KMS-11 (cell line): ENCODE data around the gene DHRS2.

ENCODE experiments used
- H2AFZ ChIP-seq: fragments of 200-600 bp; sonication (generic); 2 replicates; pipeline ENCODE4 v1.6.1; 2016; ENCODE audit warnings: antibody characterized with exemption, mixed run types, low read depth
- H3K27ac ChIP-seq: fragments of 200-600 bp; sonication (generic); 2 replicates; pipeline ENCODE4 v1.6.1; 2016; ENCODE audit warnings: mild to moderate bottlenecking, mixed run types
- H3K27me3 ChIP-seq: fragments of 200-600 bp; sonication (generic); 2 replicates; pipeline ENCODE4 v1.6.1; 2017; ENCODE audit warnings: mild to moderate bottlenecking, low read depth, mixed run types, moderate library complexity; ENCODE audit not compliant: insufficient read depth
- H3K36me3 ChIP-seq: fragments of 200-600 bp; sonication (generic); 2 replicates; pipeline ENCODE4 v1.6.1; 2017; ENCODE audit warnings: mild to moderate bottlenecking, mixed run types; ENCODE audit not compliant: insufficient read depth
- H3K4me1 ChIP-seq: fragments of 200-600 bp; sonication (generic); 2 replicates; pipeline ENCODE4 v1.6.1; 2016; ENCODE audit warnings: mild to moderate bottlenecking, low read depth, mixed run types; ENCODE audit not compliant: poor library complexity, severe bottlenecking
- H3K4me2 ChIP-seq: fragments of 200-600 bp; sonication (generic); 2 replicates; pipeline ENCODE4 v1.7.0; 2016; ENCODE audit warnings: mild to moderate bottlenecking, mixed run types
- H3K4me3 ChIP-seq: fragments of 200-600 bp; sonication (generic); IDR thresholded peaks from 2 replicates; pipeline ENCODE4 v1.6.1; 2017; ENCODE audit warnings: low read depth, low read length, mixed read lengths; ENCODE audit not compliant: insufficient read depth
- H3K79me2 ChIP-seq: fragments of 200-600 bp; sonication (generic); 2 replicates; pipeline ENCODE4 v1.6.1; 2016; ENCODE audit warnings: low read depth, mixed run types; ENCODE audit not compliant: insufficient read depth
- H3K9ac ChIP-seq: fragments of 200-600 bp; sonication (generic); 2 replicates; pipeline ENCODE4 v1.6.1; 2016; ENCODE audit warnings: mild to moderate bottlenecking, mixed run types
- H4K20me1 ChIP-seq: fragments of 200-600 bp; sonication (generic); 2 replicates; pipeline ENCODE4 v1.6.1; 2016; ENCODE audit warnings: mild to moderate bottlenecking, mixed run types; ENCODE audit not compliant: insufficient read depth
- TF ChIP-seq, protein P1 (sequence below): fragments of 200-600 bp; sonication (generic); conservative IDR thresholded peaks from 2 replicates; pipeline ENCODE4 v1.6.1; 2017; ENCODE audit warnings: low read depth, mild to moderate bottlenecking, antibody characterized with exemption, low read length, moderate library complexity, mixed read lengths

The DHRS2 gene

DNA sequence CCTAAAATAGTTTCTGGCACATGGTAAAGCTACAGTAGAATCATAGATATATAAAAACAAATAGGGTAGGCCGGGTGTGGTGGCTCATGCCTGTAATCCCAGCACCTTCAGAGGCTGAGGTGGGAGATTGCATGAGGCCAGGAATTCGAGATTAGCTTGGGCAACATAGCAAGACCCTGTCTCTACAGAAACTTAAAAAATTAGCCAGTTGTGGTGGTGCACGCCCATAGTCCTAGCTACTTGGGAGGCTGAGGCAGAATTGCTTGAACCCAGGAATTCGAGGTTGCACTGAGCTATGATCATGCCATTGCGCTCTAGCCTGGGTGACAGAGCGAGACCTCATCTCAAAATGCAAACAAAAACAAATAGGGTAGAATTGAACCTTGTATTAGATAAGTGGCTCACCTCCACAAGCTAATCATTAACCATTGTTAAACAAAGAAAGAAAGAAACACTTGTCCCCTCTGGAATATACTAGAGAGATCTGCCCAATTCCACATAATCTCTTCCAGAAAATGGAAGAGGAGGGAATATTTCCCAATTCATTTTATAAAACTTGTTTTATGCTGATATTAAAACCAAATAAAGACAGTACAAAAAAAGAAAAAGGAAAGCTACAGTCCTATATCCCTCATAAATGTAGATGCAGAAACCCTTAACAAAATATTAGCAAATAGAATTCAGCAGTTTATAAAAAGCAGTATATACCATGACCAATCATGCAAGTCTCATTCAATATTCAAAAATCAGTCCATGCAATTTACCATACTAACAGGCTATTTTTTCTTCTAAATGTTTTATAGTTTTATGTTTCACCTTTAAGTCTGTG, 22.7 kb upstream of the DHRS2 start:
- Histone ChIP-seq H3K4me3 (no peak overlapping the region), H3K27me3 (no peaks in the 10 kb centered on the region)
- TF ChIP-seq, protein P1, sequence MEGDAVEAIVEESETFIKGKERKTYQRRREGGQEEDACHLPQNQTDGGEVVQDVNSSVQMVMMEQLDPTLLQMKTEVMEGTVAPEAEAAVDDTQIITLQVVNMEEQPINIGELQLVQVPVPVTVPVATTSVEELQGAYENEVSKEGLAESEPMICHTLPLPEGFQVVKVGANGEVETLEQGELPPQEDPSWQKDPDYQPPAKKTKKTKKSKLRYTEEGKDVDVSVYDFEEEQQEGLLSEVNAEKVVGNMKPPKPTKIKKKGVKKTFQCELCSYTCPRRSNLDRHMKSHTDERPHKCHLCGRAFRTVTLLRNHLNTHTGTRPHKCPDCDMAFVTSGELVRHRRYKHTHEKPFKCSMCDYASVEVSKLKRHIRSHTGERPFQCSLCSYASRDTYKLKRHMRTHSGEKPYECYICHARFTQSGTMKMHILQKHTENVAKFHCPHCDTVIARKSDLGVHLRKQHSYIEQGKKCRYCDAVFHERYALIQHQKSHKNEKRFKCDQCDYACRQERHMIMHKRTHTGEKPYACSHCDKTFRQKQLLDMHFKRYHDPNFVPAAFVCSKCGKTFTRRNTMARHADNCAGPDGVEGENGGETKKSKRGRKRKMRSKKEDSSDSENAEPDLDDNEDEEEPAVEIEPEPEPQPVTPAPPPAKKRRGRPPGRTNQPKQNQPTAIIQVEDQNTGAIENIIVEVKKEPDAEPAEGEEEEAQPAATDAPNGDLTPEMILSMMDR, result no peak

DNA sequence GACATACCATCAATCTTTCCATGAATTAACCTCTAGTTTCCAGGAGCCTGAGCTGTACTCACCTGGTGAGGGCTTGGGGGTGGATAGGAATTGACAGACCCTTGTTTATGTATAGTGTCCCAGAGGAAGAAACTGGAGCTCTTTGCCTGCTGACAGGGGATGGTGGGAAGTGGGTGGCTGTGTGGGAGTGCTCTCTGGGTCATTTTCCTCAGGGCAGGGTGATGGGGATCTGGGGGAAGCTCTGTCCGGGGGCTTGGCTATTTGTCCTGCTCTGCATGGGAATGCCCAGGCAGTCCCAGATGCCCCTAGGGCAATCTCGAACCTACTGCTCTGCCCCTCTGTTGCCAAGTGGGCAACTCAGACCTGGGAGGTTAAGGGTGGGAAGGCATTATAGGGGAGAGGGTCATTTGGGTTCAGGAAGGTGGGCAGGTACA, 21.8 kb upstream of the DHRS2 start:
- H3K27me3 ChIP-seq, result no peaks in the 10 kb centered on the region
- no peaks in the 10 kb centered on the region for H3K79me2 ChIP-seq
- TF ChIP-seq, protein P1, result no peak
- H3K36me3 ChIP-seq, result no peaks in the 10 kb centered on the region
- H4K20me1 ChIP-seq, result no peaks in the 10 kb centered on the region
- no peak overlapping the region for H3K27ac ChIP-seq
- H2AFZ ChIP-seq, result no peak overlapping the region
- no peaks in the 10 kb centered on the region for H3K4me1 ChIP-seq
- no peak overlapping the region for H3K4me3 ChIP-seq
- H3K9ac ChIP-seq, result no peak overlapping the region
- no peak overlapping the region for H3K4me2 ChIP-seq

More for the DNA sequence above, 22.7 kb upstream of the DHRS2 start:
- no peaks in the 10 kb centered on the region for H3K36me3 ChIP-seq
- H3K27ac ChIP-seq, result no peak overlapping the region
- no peaks in the 10 kb centered on the region for H3K79me2 ChIP-seq
- H2AFZ ChIP-seq, result no peak overlapping the region
- H3K4me1 ChIP-seq, result no peaks in the 10 kb centered on the region
- no peak overlapping the region for H3K9ac ChIP-seq
- no peaks in the 10 kb centered on the region for H4K20me1 ChIP-seq
- H3K4me2 ChIP-seq, result no peak overlapping the region

DNA sequence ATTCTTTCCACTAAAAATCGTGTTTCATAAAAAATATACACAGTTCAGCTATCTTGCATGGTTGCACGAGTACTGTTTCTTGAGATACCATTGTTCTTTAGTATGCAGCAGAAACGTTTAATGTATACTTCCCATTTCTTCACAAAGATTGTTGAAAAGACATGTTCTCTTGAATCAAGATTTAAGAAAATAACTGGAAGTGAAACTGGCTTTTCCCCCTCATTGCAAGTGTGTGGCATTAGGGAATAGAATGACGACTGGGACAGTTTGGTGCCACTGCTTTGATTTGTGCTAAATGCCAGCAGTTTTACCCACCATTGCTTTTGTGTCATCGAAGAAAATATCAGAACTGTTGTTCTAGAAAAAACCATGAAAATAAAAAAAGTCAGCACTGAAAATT, 20.3 kb upstream of the DHRS2 start:
- Histone ChIP-seq H3K36me3 (no peaks in the 10 kb centered on the region), H4K20me1 (no peaks in the 10 kb centered on the region), H3K27ac (no peak overlapping the region), H3K27me3 (no peaks in the 10 kb centered on the region), H3K79me2 (no peaks in the 10 kb centered on the region), H3K4me3 (no peak overlapping the region), H3K9ac (no peak overlapping the region), H2AFZ (no peak overlapping the region), H3K4me1 (no peaks in the 10 kb centered on the region), H3K4me2 (no peak overlapping the region)
- TF ChIP-seq, protein P1, result no peak

DNA sequence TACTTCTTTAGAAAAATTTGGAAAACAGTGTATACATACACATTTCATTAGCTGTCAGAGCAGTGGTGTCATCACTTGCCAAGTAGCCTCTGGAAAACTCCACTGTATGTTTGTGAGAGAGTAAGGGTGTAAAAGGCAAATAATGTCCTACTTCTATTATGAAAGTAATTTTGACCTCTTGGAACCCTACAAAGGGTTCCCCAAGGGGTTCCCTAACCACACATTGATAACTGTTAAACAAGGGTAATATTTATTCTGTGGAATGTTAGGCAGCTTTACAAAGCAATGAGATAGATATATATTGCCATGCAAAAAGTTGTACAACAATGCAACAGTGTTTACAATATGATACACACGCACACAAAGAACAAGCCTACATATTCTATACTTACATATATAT, 18.6 kb upstream of the DHRS2 start:
- Histone ChIP-seq H3K4me3 (no peak overlapping the region), H3K27ac (no peak overlapping the region), H3K79me2 (no peaks in the 10 kb centered on the region), H3K4me2 (no peak overlapping the region), H2AFZ (no peak overlapping the region), H3K4me1 (no peaks in the 10 kb centered on the region), H3K9ac (no peak overlapping the region), H3K36me3 (no peaks in the 10 kb centered on the region), H4K20me1 (no peaks in the 10 kb centered on the region), H3K27me3 (no peaks in the 10 kb centered on the region)
- TF ChIP-seq, protein P1, result no peak
